ENCODE results near the gene UBAC2.
"Not testable (repeated sequence)": the region's sequence is repeated elsewhere in the genome, so short reads cannot be mapped to it uniquely, and the experiment has no call there.

UBAC2 gene

GRCh38 chr13:99407906-99408702, 207.4 kb downstream of the UBAC2 start:
- POLR2A ChIA-PET, result no interaction called here

GRCh38 chr13:99408703-99409000, 208.0 kb downstream of the UBAC2 start:
- ChIA-PET CTCF (interaction anchor here (1.0 kb wide), 1 partner anchor 17 kb away, joined by 3 read pairs; no protein-coding TSS in a partner anchor), POLR2A (no interaction called here)

More at GRCh38 chr13:99407906-99408702, 207.4 kb downstream of the UBAC2 start:
- Histone ChIP-seq H3K27me3 (replicated peaks in 2 of 5; ENCODE audit: control insufficient read depth in 4 of 5, insufficient read depth in 5 of 5, low read length in 4 of 5) (no peaks in the 10 kb centered on the region), H3K27ac (ENCODE audit: insufficient read depth in 1 of 2, low read depth in 1 of 2, low read length in 2 of 2, poor library complexity in 1 of 2, severe bottlenecking in 2 of 2) (no peak overlapping the region), H3K4me1 (ENCODE audit: control extremely low read depth in 1 of 4, control insufficient read depth in 4 of 4, insufficient read depth in 4 of 4, low read length in 3 of 4) (peaks cover 0 to 15% (median 6%) of the 10 kb centered on the region in 4 experiments), H3K9me3 (ENCODE audit: control extremely low read depth in 1 of 5, control insufficient read depth in 4 of 5, insufficient read depth in 2 of 5, low read depth in 1 of 5, low read length in 4 of 5) (peaks cover 0 to 7% (median 0%) of the 10 kb centered on the region in 5 experiments), H3K4me3 (ENCODE audit: control insufficient read depth in 1 of 7, extremely low read depth in 1 of 7, insufficient read depth in 4 of 7, low read depth in 2 of 7, low read length in 6 of 7) (no peak overlapping the region), H3K36me3 (ENCODE audit: control insufficient read depth in 4 of 4, insufficient read depth in 4 of 4, low read length in 3 of 4) (no peaks in the 10 kb centered on the region)
- 88% methylated on average over 14 of the region's 33 CpGs for WGBS (ENCODE audit: insufficient coverage)
- no peak for DNase-seq
- CTCF ChIA-PET, result interaction anchor here (1.0 to 1.1 kb wide), 2 partner anchors 14 to 17 kb away, joined by 3 read pairs; no protein-coding TSS in a partner anchor

DNA sequence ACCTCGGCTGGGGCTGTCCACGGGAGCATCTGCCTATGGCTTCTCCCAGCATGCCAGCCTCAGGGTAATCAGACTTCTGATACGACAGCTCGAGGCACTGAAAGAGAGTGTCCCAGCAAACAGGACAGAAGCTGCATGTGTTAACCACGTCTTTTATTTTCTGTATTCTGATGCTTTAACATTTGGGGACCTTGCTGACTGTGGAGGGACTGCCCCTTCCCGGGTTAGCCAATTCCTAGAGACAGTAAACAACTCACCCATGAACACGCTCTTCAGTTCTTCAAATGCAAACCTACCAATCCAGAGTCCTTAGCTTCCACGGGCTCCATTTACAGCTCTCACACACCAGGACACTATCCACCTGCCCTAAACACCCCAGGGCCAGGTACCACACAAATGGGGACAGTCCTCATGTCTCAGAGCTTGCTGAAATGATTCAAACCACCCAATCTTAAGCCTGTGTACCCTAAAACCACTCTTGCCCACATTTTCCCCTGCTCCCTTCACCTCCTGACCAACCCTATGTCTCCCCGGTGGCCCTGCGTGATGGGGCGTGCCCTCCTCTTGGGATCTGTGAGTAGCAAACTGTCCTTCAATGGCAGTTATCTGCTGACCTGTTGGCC, 208.9 kb downstream of the UBAC2 start:
- CTCF ChIA-PET, result interaction anchor here (0.6 to 1.0 kb wide), 3 partner anchors 16 to 113 kb away, joined by 3 read pairs; no protein-coding TSS in a partner anchor
- 91% methylated on average over 7 of the region's 11 CpGs for WGBS (ENCODE audit: insufficient coverage)
- DNase-seq; H3K36me3 ChIP-seq (ENCODE audit: control insufficient read depth in 4 of 4, insufficient read depth in 4 of 4, low read length in 3 of 4); H3K27ac ChIP-seq (ENCODE audit: insufficient read depth in 1 of 2, low read depth in 1 of 2, low read length in 2 of 2, poor library complexity in 1 of 2, severe bottlenecking in 2 of 2); H3K27me3 ChIP-seq (replicated peaks in 2 of 5; ENCODE audit: control insufficient read depth in 4 of 5, insufficient read depth in 5 of 5, low read length in 4 of 5); H3K4me3 ChIP-seq (ENCODE audit: control insufficient read depth in 1 of 7, extremely low read depth in 1 of 7, insufficient read depth in 4 of 7, low read depth in 2 of 7, low read length in 6 of 7); H3K9me3 ChIP-seq (ENCODE audit: control extremely low read depth in 1 of 5, control insufficient read depth in 4 of 5, insufficient read depth in 2 of 5, low read depth in 1 of 5, low read length in 4 of 5): not testable (repeated sequence)
- peaks cover 0 to 15% (median 6%) of the 10 kb centered on the region in 4 experiments for H3K4me1 ChIP-seq (ENCODE audit: control extremely low read depth in 1 of 4, control insufficient read depth in 4 of 4, insufficient read depth in 4 of 4, low read length in 3 of 4)
- POLR2A ChIA-PET, result interaction anchor here (0.7 kb wide), 1 partner anchor 9 kb away, joined by 3 read pairs; no protein-coding TSS in a partner anchor

More at GRCh38 chr13:99408703-99409000, 208.0 kb downstream of the UBAC2 start:
- Histone ChIP-seq H3K4me1 (ENCODE audit: control extremely low read depth in 1 of 4, control insufficient read depth in 4 of 4, insufficient read depth in 4 of 4, low read length in 3 of 4) (peaks cover 0 to 15% (median 6%) of the 10 kb centered on the region in 4 experiments), H3K4me3 (ENCODE audit: control insufficient read depth in 1 of 7, extremely low read depth in 1 of 7, insufficient read depth in 4 of 7, low read depth in 2 of 7, low read length in 6 of 7) (no peak overlapping the region), H3K9me3 (ENCODE audit: control extremely low read depth in 1 of 5, control insufficient read depth in 4 of 5, insufficient read depth in 2 of 5, low read depth in 1 of 5, low read length in 4 of 5) (peaks cover 0 to 7% (median 0%) of the 10 kb centered on the region in 5 experiments), H3K27me3 (replicated peaks in 2 of 5; ENCODE audit: control insufficient read depth in 4 of 5, insufficient read depth in 5 of 5, low read length in 4 of 5) (no peaks in the 10 kb centered on the region), H3K36me3 (ENCODE audit: control insufficient read depth in 4 of 4, insufficient read depth in 4 of 4, low read length in 3 of 4) (no peaks in the 10 kb centered on the region), H3K27ac (ENCODE audit: insufficient read depth in 1 of 2, low read depth in 1 of 2, low read length in 2 of 2, poor library complexity in 1 of 2, severe bottlenecking in 2 of 2) (no peak overlapping the region)
- WGBS (ENCODE audit: insufficient coverage), result 94% methylated on average over 9 of the region's 10 CpGs
- DNase-seq, result no peak

DNA sequence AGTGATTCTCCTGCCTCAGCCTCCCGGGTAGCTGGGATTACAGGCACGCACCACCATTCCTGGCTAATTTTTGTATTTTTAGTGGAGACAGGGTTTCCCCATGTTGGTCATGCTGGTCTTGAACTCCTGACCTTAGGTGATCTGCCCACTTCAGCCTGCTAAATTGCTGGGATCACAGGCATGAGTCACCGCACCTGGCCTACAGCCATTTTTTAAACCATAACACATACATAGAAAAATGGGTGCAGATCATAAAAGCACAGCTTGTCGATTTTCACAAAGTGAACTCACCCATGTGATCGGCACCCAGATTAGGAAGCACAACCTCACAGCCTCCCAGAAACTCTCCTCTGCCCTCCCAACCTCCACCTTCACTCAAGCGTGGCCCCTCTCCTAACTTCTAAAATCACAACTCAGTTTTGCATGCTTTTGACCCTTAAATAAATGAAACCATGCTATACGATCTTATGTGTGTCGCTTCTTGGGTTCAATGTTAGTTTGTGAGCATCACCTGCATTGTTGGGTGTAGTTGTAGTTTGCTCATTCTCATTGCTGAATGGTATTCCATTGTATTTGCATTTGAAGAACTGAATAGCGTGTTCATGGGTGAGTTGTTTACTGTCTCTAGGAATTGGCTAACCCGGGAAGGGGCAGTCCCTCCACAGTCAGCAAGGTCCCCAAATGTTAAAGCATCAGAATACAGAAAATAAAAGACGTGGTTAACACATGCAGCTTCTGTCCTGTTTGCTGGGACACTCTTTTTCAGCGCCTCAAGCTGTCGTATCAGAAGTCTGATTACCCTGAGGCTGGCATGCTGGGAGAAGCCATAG, 210.2 kb downstream of the UBAC2 start:
- H3K27ac ChIP-seq (ENCODE audit: insufficient read depth in 1 of 2, low read depth in 1 of 2, low read length in 2 of 2, poor library complexity in 1 of 2, severe bottlenecking in 2 of 2); DNase-seq; H3K27me3 ChIP-seq (replicated peaks in 2 of 5; ENCODE audit: control insufficient read depth in 4 of 5, insufficient read depth in 5 of 5, low read length in 4 of 5); H3K9me3 ChIP-seq (ENCODE audit: control extremely low read depth in 1 of 5, control insufficient read depth in 4 of 5, insufficient read depth in 2 of 5, low read depth in 1 of 5, low read length in 4 of 5); POLR2A ChIA-PET; H3K36me3 ChIP-seq (ENCODE audit: control insufficient read depth in 4 of 4, insufficient read depth in 4 of 4, low read length in 3 of 4); H3K4me3 ChIP-seq (ENCODE audit: control insufficient read depth in 1 of 7, extremely low read depth in 1 of 7, insufficient read depth in 4 of 7, low read depth in 2 of 7, low read length in 6 of 7): not testable (repeated sequence)
- CTCF ChIA-PET, result interaction anchor here (1.1 to 2.1 kb wide), 3 partner anchors 10 to 140 kb away, joined by 3 to 13 read pairs (median 3); no protein-coding TSS in a partner anchor
- H3K4me1 ChIP-seq (ENCODE audit: control extremely low read depth in 1 of 4, control insufficient read depth in 4 of 4, insufficient read depth in 4 of 4, low read length in 3 of 4), result peaks cover 0 to 25% (median 9%) of the 10 kb centered on the region in 4 experiments
- 97% methylated on average over 5 of the region's 13 CpGs for WGBS (ENCODE audit: insufficient coverage)

GRCh38 chr13:99412856-99413255, 212.2 kb downstream of the UBAC2 start:
- DNase-seq, result no peak
- Histone ChIP-seq H3K9me3 (ENCODE audit: control extremely low read depth in 1 of 5, control insufficient read depth in 4 of 5, insufficient read depth in 2 of 5, low read depth in 1 of 5, low read length in 4 of 5) (peaks cover 0 to 7% (median 0%) of the 10 kb centered on the region in 5 experiments), H3K36me3 (ENCODE audit: control insufficient read depth in 4 of 4, insufficient read depth in 4 of 4, low read length in 3 of 4) (no peaks in the 10 kb centered on the region), H3K4me3 (ENCODE audit: control insufficient read depth in 1 of 7, extremely low read depth in 1 of 7, insufficient read depth in 4 of 7, low read depth in 2 of 7, low read length in 6 of 7) (no peak overlapping the region), H3K27ac (ENCODE audit: insufficient read depth in 1 of 2, low read depth in 1 of 2, low read length in 2 of 2, poor library complexity in 1 of 2, severe bottlenecking in 2 of 2) (no peak overlapping the region), H3K27me3 (replicated peaks in 2 of 5; ENCODE audit: control insufficient read depth in 4 of 5, insufficient read depth in 5 of 5, low read length in 4 of 5) (no peaks in the 10 kb centered on the region), H3K4me1 (ENCODE audit: control extremely low read depth in 1 of 4, control insufficient read depth in 4 of 4, insufficient read depth in 4 of 4, low read length in 3 of 4) (peaks cover 0 to 27% (median 10%) of the 10 kb centered on the region in 4 experiments)
- CTCF ChIA-PET, result interaction anchor here (1.1 to 2.1 kb wide), 6 partner anchors 13 to 138 kb away, joined by 3 to 13 read pairs (median 4); no protein-coding TSS in a partner anchor
- WGBS (ENCODE audit: insufficient coverage), result no CpG with 5 or more reads among the region's 1 CpG
- POLR2A ChIA-PET, result no interaction called here

DNA sequence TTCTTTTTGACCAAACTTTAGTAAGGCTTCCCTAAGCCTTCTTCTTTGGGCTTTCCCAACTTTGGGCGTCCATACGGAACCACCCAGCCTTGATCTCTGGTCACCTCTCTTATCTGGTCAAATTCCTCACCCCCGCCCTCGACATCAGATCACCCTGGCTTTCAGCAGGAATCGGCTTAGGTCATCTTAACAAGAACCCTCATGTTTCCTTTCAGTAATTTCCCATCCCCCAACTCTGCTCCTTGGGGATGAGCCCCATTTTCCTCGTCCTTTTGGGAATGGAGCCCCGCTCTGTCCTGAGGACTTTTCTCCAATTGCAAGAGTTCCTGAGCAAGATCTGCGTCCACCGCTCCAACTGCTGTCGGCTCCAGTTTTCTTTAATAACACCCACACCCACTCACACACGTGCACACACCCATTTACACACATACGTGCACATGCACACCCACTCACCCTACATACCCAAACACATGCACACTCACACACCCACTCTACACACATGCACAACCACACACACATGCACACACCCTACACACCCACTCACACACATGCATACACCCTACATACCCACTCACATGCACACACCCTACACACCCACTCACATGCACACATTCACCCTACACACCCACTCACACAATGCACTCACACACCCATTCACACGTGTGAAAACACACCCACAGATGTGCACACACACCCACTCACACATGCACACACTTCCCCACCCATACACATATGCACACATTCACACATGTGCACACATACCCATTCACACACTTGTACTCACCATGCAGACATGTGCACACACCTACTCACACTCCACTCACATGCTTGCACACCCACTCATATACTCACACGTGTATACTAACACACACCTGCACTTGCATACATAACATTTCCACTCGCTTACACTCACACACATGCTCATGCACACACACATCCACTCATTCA, 213.7 kb downstream of the UBAC2 start:
- POLR2A ChIA-PET, result no interaction called here
- no peak overlapping the region for H3K4me3 ChIP-seq (ENCODE audit: control insufficient read depth in 1 of 7, extremely low read depth in 1 of 7, insufficient read depth in 4 of 7, low read depth in 2 of 7, low read length in 6 of 7)
- H3K27me3 ChIP-seq (replicated peaks in 2 of 5; ENCODE audit: control insufficient read depth in 4 of 5, insufficient read depth in 5 of 5, low read length in 4 of 5), result no peaks in the 10 kb centered on the region
- WGBS (ENCODE audit: insufficient coverage), result 99% methylated on average over 14 of the region's 15 CpGs
- no peaks in the 10 kb centered on the region for H3K36me3 ChIP-seq (ENCODE audit: control insufficient read depth in 4 of 4, insufficient read depth in 4 of 4, low read length in 3 of 4)
- DNase-seq, result no peak
- H3K9me3 ChIP-seq (ENCODE audit: control extremely low read depth in 1 of 5, control insufficient read depth in 4 of 5, insufficient read depth in 2 of 5, low read depth in 1 of 5, low read length in 4 of 5), result peaks cover 0 to 7% (median 0%) of the 10 kb centered on the region in 5 experiments
- H3K4me1 ChIP-seq (ENCODE audit: control extremely low read depth in 1 of 4, control insufficient read depth in 4 of 4, insufficient read depth in 4 of 4, low read length in 3 of 4), result peaks cover 0 to 37% (median 12%) of the 10 kb centered on the region in 4 experiments
- CTCF ChIA-PET, result interaction anchor here (0.8 kb wide), 1 partner anchor 147 kb away, joined by 3 read pairs; no protein-coding TSS in a partner anchor
- H3K27ac ChIP-seq (ENCODE audit: insufficient read depth in 1 of 2, low read depth in 1 of 2, low read length in 2 of 2, poor library complexity in 1 of 2, severe bottlenecking in 2 of 2), result no peak overlapping the region

Data from common myeloid progenitor, CD34-positive (primary cell).